ENCODE data around the gene CSNK1G1. TPM values are rescaled to one million over a fixed set of nuclear protein-coding genes. Genes with fewer than 3 reads are reported as not detected.

Gene CSNK1G1
- total and polyA plus RNA-seq, 10 donors: 2.0 to 27.1 (median 19.3) TPM

- intact Hi-C loops (cut with DNase I; ENCODE audit: low total_unique reads): no loop called here
- Histone ChIP-seq H3K36me3 (peaks cover 0 to 20% (median 0%) of the 10 kb centered on the region in 6 donors), H3K4me3 (no peak overlapping the region), H3K4me1 (peaks cover 0 to 15% (median 0%) of the 10 kb centered on the region in 6 donors), H3K9me3 (no peaks in the 10 kb centered on the region), H3K27me3 (replicated peaks in 1 of 7) (no peaks in the 10 kb centered on the region), H3K27ac (peak overlapping the region in 1 of 8 donors; percentile 19)
- WGBS, 5 donors: 49 to 80% (median 61%) methylated on average over 1 of the region's 1 CpG
- TF ChIP-seq CTCF (IDR thresholded peaks at IDR 0.05 in 8 of 11, conservative IDR thresholded peaks at IDR 0.05 in 3 of 11) (no peak), POLR2AphosphoS5 (IDR thresholded peaks at IDR 0.05) (no peak), POLR2A (IDR thresholded peaks at IDR 0.05) (no peak)
- no peak for DNase-seq
Measured at GRCh38 chr15:64284042-64284441, 71.9 kb downstream of the CSNK1G1 start.

GRCh38 chr15:64282701-64283100 lies 73.3 kb downstream of the CSNK1G1 start:
- Histone ChIP-seq H3K9me3 (no peaks in the 10 kb centered on the region), H3K4me1 (peaks cover 0 to 15% (median 0%) of the 10 kb centered on the region in 6 donors), H3K27ac (no peak overlapping the region), H3K4me3 (no peak overlapping the region), H3K36me3 (peaks cover 0 to 23% (median 0%) of the 10 kb centered on the region in 6 donors), H3K27me3 (replicated peaks in 1 of 7) (no peaks in the 10 kb centered on the region)
- intact Hi-C loops (cut with DNase I; ENCODE audit: low total_unique reads): no loop called here
- no peak for DNase-seq
- TF ChIP-seq CTCF (IDR thresholded peaks at IDR 0.05 in 8 of 11, conservative IDR thresholded peaks at IDR 0.05 in 3 of 11) (no peak), POLR2AphosphoS5 (IDR thresholded peaks at IDR 0.05) (no peak), POLR2A (IDR thresholded peaks at IDR 0.05) (no peak)

GRCh38 chr15:64279131-64279530 lies 76.8 kb downstream of the CSNK1G1 start:
- Histone ChIP-seq H3K27me3 (replicated peaks in 1 of 7) (no peaks in the 10 kb centered on the region), H3K4me3 (no peak overlapping the region), H3K9me3 (no peaks in the 10 kb centered on the region), H3K27ac (no peak overlapping the region), H3K36me3 (peaks cover 0 to 23% (median 0%) of the 10 kb centered on the region in 6 donors), H3K4me1 (peaks cover 0 to 26% (median 7%) of the 10 kb centered on the region in 6 donors)
- no peak for TF ChIP-seq POLR2AphosphoS5 (IDR thresholded peaks at IDR 0.05)
- no peak for TF ChIP-seq CTCF (IDR thresholded peaks at IDR 0.05 in 8 of 11, conservative IDR thresholded peaks at IDR 0.05 in 3 of 11)
- TF ChIP-seq POLR2A (IDR thresholded peaks at IDR 0.05): no peak
- 95 to 98% (median 96%) methylated on average over 4 of the region's 4 CpGs for whole genome bisulfite sequencing, 5 donors
- no peak for DNase-seq
- intact Hi-C loops (cut with DNase I; ENCODE audit: low total_unique reads): no loop called here

GRCh38 chr15:64275934-64276333 lies 80.0 kb downstream of the CSNK1G1 start:
- no peaks in the 10 kb centered on the region for H3K9me3 ChIP-seq
- intact Hi-C loops (cut with DNase I; ENCODE audit: low total_unique reads): no loop called here

More at GRCh38 chr15:64275934-64276333, 80.0 kb downstream of the CSNK1G1 start:
- peaks cover 0 to 18% (median 0%) of the 10 kb centered on the region in 6 donors for H3K36me3 ChIP-seq
- H3K4me3 ChIP-seq: no peak overlapping the region
- WGBS, 5 donors: 50 to 88% (median 68%) methylated on average over 1 of the region's 1 CpG
- no peak for DNase-seq
- no peaks in the 10 kb centered on the region for H3K27me3 ChIP-seq (replicated peaks in 1 of 7)
- H3K4me1 ChIP-seq: peaks cover 0 to 27% (median 7%) of the 10 kb centered on the region in 6 donors
- no peak for TF ChIP-seq POLR2A (IDR thresholded peaks at IDR 0.05)
- no peak for TF ChIP-seq CTCF (IDR thresholded peaks at IDR 0.05 in 8 of 11, conservative IDR thresholded peaks at IDR 0.05 in 3 of 11)
- TF ChIP-seq POLR2AphosphoS5 (IDR thresholded peaks at IDR 0.05): no peak
- no peak overlapping the region for H3K27ac ChIP-seq
